ENCODE data around the gene RB1. TPM values are rescaled to one million over a fixed set of nuclear protein-coding genes. Genes with fewer than 3 reads are reported as not detected.

The RB1 gene
- polyA plus RNA-seq, 1 donor from 2014 or later: 29.5 TPM

DNA sequence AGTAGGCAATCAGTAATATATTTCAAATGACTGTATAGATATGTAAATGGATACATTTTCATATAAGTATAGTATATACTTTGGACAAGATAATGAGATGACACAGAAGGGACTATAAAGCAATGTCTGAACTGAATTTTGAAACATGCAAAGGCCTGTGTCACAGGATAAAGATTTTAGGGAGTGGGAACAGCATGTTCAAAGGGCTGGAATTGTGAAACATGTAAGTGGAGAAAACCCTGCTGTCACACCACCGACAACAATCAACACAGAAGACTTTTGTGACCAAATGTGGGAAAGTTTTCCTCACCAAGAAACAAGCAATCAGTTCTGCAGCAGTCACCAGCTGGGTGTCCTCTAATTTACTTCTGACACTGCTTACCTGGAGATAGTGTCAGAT is 66.4 kb downstream of the RB1 start:
- Histone ChIP-seq H3K36me3 (ENCODE audit: insufficient read depth, low read length) (peaks cover 12% of the 10 kb centered on the region), H3K9ac (ENCODE audit: low read length) (no peak overlapping the region), H4K20me1 (ENCODE audit: insufficient read depth) (no peaks in the 10 kb centered on the region), H3K4me2 (ENCODE audit: low read length) (no peak overlapping the region), H2AFZ (ENCODE audit: low read depth, low read length) (no peak overlapping the region), H3F3A (ENCODE audit: insufficient read depth, low read length, poor library complexity, severe bottlenecking) (no peaks in the 10 kb centered on the region), H3K9me3 (ENCODE audit: low read length) (no peaks in the 10 kb centered on the region), H3K27ac (ENCODE audit: low read length) (no peak overlapping the region), H3K79me2 (replicated peaks; ENCODE audit: insufficient read depth, low read length) (no peaks in the 10 kb centered on the region), H3K9me2 (ENCODE audit: insufficient read depth, low read length) (no peaks in the 10 kb centered on the region), H3K27me3 (ENCODE audit: insufficient read depth, low read depth, low read length) (no peaks in the 10 kb centered on the region), H3K4me3 (ENCODE audit: low read length) (no peak overlapping the region)
- TF ChIP-seq SMC3 (conservative IDR thresholded peaks at IDR 0.05; ENCODE audit: poor library complexity) (no peak), EZH2 (IDR thresholded peaks at IDR 0.05; ENCODE audit: borderline replicate concordance, insufficient read depth, low read length, poor library complexity, severe bottlenecking) (no peak), POLR2AphosphoS5 (IDR thresholded peaks at IDR 0.05) (no peak), EP300 (conservative IDR thresholded peaks at IDR 0.05; ENCODE audit: poor library complexity, severe bottlenecking) (no peak), MXI1 (conservative IDR thresholded peaks at IDR 0.05; ENCODE audit: poor library complexity, severe bottlenecking) (no peak), RAD21 (conservative IDR thresholded peaks at IDR 0.05) (no peak), TAF1 (IDR thresholded peaks at IDR 0.05; ENCODE audit: low read depth) (no peak)
- TF ChIP-seq, protein P1, sequence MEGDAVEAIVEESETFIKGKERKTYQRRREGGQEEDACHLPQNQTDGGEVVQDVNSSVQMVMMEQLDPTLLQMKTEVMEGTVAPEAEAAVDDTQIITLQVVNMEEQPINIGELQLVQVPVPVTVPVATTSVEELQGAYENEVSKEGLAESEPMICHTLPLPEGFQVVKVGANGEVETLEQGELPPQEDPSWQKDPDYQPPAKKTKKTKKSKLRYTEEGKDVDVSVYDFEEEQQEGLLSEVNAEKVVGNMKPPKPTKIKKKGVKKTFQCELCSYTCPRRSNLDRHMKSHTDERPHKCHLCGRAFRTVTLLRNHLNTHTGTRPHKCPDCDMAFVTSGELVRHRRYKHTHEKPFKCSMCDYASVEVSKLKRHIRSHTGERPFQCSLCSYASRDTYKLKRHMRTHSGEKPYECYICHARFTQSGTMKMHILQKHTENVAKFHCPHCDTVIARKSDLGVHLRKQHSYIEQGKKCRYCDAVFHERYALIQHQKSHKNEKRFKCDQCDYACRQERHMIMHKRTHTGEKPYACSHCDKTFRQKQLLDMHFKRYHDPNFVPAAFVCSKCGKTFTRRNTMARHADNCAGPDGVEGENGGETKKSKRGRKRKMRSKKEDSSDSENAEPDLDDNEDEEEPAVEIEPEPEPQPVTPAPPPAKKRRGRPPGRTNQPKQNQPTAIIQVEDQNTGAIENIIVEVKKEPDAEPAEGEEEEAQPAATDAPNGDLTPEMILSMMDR (IDR thresholded peaks at IDR 0.05; ENCODE audit: poor library complexity, severe bottlenecking): no peak
- TF ChIP-seq, protein P2, sequence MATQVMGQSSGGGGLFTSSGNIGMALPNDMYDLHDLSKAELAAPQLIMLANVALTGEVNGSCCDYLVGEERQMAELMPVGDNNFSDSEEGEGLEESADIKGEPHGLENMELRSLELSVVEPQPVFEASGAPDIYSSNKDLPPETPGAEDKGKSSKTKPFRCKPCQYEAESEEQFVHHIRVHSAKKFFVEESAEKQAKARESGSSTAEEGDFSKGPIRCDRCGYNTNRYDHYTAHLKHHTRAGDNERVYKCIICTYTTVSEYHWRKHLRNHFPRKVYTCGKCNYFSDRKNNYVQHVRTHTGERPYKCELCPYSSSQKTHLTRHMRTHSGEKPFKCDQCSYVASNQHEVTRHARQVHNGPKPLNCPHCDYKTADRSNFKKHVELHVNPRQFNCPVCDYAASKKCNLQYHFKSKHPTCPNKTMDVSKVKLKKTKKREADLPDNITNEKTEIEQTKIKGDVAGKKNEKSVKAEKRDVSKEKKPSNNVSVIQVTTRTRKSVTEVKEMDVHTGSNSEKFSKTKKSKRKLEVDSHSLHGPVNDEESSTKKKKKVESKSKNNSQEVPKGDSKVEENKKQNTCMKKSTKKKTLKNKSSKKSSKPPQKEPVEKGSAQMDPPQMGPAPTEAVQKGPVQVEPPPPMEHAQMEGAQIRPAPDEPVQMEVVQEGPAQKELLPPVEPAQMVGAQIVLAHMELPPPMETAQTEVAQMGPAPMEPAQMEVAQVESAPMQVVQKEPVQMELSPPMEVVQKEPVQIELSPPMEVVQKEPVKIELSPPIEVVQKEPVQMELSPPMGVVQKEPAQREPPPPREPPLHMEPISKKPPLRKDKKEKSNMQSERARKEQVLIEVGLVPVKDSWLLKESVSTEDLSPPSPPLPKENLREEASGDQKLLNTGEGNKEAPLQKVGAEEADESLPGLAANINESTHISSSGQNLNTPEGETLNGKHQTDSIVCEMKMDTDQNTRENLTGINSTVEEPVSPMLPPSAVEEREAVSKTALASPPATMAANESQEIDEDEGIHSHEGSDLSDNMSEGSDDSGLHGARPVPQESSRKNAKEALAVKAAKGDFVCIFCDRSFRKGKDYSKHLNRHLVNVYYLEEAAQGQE (IDR thresholded peaks at IDR 0.05; ENCODE audit: borderline replicate concordance): no peak

DNA sequence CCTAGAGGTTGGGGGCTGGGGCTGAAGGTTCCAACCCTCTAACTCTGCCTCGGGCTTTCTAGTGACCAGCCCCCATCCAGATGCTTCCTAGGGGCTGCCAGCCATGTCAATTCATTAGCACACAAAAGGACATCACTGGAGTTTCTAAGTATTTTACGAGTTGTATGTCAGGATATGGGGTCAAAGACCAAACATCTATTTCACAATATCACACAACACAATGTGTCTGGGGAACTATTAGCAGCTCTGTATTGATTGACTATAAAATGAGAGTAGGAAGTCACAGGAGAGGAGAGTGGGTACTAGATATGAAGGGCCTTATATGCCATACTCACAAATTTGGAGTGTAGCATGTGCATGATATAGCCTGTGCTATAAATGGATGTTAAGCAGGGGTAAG is 67.3 kb downstream of the RB1 start:
- no peak for TF ChIP-seq MXI1 (conservative IDR thresholded peaks at IDR 0.05; ENCODE audit: poor library complexity, severe bottlenecking)
- no peak for TF ChIP-seq TAF1 (IDR thresholded peaks at IDR 0.05; ENCODE audit: low read depth)
- TF ChIP-seq, protein P1 (IDR thresholded peaks at IDR 0.05; ENCODE audit: poor library complexity, severe bottlenecking): no peak
- no peak for TF ChIP-seq SMC3 (conservative IDR thresholded peaks at IDR 0.05; ENCODE audit: poor library complexity)
- TF ChIP-seq POLR2AphosphoS5 (IDR thresholded peaks at IDR 0.05): no peak
- TF ChIP-seq EP300 (conservative IDR thresholded peaks at IDR 0.05; ENCODE audit: poor library complexity, severe bottlenecking): no peak
- TF ChIP-seq, protein P2 (IDR thresholded peaks at IDR 0.05; ENCODE audit: borderline replicate concordance): no peak
- TF ChIP-seq EZH2 (IDR thresholded peaks at IDR 0.05; ENCODE audit: borderline replicate concordance, insufficient read depth, low read length, poor library complexity, severe bottlenecking): no peak
- H4K20me1 ChIP-seq (ENCODE audit: insufficient read depth): no peaks in the 10 kb centered on the region
- no peaks in the 10 kb centered on the region for H3F3A ChIP-seq (ENCODE audit: insufficient read depth, low read length, poor library complexity, severe bottlenecking)

More for the DNA sequence above, 67.3 kb downstream of the RB1 start:
- Histone ChIP-seq H3K9ac (ENCODE audit: low read length) (no peak overlapping the region), H3K4me2 (ENCODE audit: low read length) (no peak overlapping the region), H3K9me3 (ENCODE audit: low read length) (no peaks in the 10 kb centered on the region), H3K79me2 (replicated peaks; ENCODE audit: insufficient read depth, low read length) (no peaks in the 10 kb centered on the region), H3K36me3 (ENCODE audit: insufficient read depth, low read length) (peaks cover 12% of the 10 kb centered on the region), H3K27ac (ENCODE audit: low read length) (no peak overlapping the region), H2AFZ (ENCODE audit: low read depth, low read length) (no peak overlapping the region), H3K4me3 (ENCODE audit: low read length) (no peak overlapping the region), H3K27me3 (ENCODE audit: insufficient read depth, low read depth, low read length) (no peaks in the 10 kb centered on the region), H3K9me2 (ENCODE audit: insufficient read depth, low read length) (no peaks in the 10 kb centered on the region)

Measured in neural cell (in vitro differentiated cells).